IPS-NIHi11 (cell line): ENCODE results near the gene TRIM22.
"Not testable (repeated sequence)": the region's sequence is repeated elsewhere in the genome, so short reads cannot be mapped to it uniquely, and the experiment has no call there.

Experiments used
- DNase-seq: peaks from one replicate; pipeline ENCODE4 v3.0.0; 2012; ENCODE audit warnings: mixed read lengths, low spot score

Gene TRIM22

GRCh38 chr11:5691238-5691963 lies 1.8 kb downstream of the TRIM22 start:
- not testable (repeated sequence) for DNase-seq

- DNase-seq, result no peak
These were observed 2.4 kb downstream of the TRIM22 start for GRCh38 chr11:5691964-5692361.

- DNase-seq, result no peak
These were observed 5.1 kb downstream of the TRIM22 start for GRCh38 chr11:5694642-5695041.

DNA sequence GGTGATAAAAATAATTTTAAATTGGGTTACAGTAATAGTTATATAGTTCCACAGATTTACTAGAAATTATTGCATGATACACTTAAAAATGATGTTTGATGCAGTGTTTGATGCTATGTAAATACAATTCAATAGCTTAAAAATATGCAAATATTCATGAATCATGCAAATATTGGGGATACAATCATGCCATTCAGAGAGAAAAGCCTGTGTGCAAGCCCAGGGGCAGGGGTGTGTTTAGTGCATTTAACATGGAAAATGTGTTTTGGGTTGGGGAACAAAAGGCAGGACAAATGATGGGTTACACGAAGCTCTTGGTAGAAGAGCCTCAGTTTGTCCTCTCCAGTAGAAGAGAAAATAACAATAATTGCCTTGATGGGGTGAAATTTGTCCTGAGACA lies 6.0 kb downstream of the TRIM22 start:
- DNase-seq, result no peak

DNA sequence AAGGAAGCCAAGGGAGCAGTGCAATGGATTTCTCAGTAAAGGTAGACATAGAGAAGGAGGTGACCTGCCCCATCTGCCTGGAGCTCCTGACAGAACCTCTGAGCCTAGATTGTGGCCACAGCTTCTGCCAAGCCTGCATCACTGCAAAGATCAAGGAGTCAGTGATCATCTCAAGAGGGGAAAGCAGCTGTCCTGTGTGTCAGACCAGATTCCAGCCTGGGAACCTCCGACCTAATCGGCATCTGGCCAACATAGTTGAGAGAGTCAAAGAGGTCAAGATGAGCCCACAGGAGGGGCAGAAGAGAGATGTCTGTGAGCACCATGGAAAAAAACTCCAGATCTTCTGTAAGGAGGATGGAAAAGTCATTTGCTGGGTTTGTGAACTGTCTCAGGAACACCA lies 6.6 kb downstream of the TRIM22 start:
- no peak for DNase-seq

- no peak for DNase-seq
These were observed 8.7 kb downstream of the TRIM22 start for GRCh38 chr11:5698281-5698680.

DNA sequence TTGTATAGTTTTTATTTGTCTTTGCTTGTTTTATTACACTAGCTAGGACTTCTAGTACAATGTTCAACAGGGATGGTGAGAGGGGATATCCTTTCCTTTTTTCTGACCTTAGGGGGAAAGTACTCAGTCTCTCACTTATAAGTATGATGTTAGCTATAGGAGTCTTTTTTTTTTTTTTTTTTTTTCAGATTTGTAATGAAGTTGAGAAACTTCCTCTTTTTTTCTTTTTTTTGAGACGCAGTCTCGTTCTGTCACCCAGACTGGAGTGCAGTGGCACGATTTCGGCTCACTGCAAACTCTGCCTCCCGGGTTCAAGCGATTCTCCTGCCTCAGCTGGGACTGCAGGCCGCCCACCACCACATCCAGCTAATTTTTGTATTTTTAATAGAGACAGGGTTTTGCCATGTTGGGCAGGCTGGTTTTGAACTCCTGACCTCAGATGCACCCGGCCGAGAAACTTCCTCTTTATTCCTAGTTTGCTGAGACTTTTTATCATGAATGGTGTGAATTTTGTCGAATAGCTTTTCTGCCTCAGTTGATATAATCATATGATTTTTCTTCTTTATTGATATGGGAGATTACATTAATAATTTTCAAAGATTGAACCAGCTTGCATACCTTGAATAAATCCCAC lies 10.9 kb downstream of the TRIM22 start:
- no peak for DNase-seq

DNA sequence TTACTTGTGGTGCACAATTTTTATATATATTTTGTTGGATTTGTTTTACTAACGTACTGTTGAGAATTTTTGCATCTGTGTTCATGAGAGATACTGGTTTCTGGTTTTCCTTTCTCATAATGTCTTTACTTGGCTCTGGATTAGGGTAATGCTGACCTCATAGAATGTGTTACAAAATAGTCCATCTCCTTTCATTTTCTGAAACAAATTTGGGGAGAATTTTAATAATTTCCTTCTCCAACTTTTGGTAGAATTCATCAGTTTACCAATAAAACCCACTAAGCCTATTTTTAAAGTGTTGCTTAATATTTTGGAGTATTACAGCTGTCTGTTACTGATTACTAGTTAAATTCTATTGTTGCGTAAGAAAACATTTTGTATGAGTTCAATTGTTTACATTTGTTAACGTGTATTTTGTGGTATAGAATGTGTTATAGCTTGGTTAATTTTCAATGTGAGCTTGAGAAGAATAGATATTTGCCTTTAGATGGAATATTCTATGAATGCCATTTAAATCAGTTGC lies 11.5 kb downstream of the TRIM22 start:
- no peak for DNase-seq

- DNase-seq, result no peak
These were observed 14.3 kb downstream of the TRIM22 start for GRCh38 chr11:5703741-5704536.

GRCh38 chr11:5705688-5706087 lies 16.1 kb downstream of the TRIM22 start:
- DNase-seq, result no peak

- no peak for DNase-seq
These were observed 22.9 kb downstream of the TRIM22 start for GRCh38 chr11:5712507-5712906.

- DNase-seq, result no peak
These were observed 24.1 kb downstream of the TRIM22 start for GRCh38 chr11:5713695-5714094.

- DNase-seq, result not testable (repeated sequence)
These were observed 26.9 kb downstream of the TRIM22 start for GRCh38 chr11:5716518-5716917.

DNA sequence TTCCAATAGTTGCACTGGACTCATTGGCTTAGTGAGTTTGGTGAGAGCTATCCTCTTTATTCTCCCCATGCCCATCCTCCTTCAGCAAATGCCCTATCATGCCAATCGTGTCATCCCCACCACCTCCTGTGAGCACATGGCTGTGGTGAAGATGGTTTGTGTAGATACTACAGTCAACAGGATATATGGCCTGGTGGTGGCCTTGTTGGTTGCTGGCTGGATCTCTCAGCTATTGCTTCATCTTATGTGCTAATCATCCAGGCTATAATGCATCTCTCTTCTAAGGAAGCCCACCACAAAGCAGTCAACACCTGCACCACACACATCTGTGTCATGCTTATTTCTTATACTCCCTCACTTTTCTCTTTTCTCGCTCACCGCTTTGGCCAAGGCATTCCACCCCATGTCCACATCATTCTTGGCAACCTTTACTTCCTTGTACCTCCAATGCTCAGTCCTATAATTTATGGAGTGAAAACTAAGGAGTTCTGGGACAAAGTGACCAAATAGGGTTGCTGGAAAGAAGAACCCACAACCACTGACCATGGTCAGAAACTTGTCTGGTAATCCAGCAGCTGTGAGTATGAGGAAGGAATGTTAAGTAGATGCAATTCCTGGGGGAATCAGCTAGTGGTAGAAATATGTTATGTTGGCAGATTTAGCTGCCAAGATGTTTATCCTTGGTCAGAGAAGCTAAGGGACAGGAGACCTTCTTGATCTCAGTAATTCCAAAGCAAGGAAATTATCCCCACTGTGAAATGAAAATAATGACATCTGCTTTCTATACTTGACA lies 30.3 kb downstream of the TRIM22 start:
- no peak for DNase-seq

- DNase-seq, result no peak
These were observed 33.0 kb downstream of the TRIM22 start for GRCh38 chr11:5722622-5723021.

DNA sequence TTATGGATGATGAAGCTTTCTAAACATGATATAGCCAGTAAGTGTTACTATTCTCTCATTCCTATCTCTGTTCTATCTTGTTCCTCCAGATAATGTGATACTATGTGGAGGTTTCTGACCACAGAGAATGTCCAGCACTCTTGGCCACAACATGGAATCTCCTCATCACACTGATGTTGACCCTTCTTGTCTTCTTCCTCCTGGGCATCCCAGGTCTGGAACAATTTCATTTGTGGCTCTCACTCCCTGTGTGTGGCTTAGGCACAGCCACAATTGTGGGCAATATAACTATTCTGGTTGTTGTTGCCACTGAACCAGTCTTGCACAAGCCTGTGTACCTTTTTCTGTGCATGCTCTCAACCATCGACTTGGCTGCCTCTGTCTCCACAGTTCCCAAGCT lies 36.8 kb downstream of the TRIM22 start:
- no peak for DNase-seq

DNA sequence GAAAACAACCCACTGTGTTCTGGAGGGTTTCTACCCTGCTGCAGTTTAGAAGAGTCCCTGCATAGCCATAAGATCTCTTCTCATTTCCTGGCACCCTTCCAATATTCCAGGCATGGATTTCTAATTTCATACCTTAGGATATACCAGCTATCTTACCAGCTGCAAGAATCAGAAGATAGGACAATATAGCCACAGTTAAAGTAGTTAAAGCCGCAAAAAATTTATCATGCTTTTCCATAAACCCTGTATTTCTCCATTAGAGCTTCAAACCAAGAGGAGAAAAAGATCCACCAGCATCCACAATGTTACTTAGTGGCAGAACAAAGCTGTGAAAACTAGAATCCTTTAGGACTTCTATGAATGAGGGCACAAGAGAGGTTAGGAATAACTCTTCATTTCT lies 38.1 kb downstream of the TRIM22 start:
- DNase-seq, result no peak

GRCh38 chr11:5736396-5736795 lies 46.8 kb downstream of the TRIM22 start, which contains the start of gene OR56B1:
OR56B1 (plus strand) TSS chr11:5736448; CDS start chr11:5736517, 69 bp downstream.
- no peak for DNase-seq

DNA sequence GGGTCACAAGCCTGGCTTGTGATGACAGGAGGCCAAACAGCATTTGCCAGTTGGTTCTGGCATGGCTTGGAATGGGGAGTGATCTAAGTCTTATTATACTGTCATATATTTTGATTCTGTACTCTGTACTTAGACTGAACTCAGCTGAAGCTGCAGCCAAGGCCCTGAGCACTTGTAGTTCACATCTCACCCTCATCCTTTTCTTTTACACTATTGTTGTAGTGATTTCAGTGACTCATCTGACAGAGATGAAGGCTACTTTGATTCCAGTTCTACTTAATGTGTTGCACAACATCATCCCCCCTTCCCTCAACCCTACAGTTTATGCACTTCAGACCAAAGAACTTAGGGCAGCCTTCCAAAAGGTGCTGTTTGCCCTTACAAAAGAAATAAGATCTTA lies 47.5 kb downstream of the TRIM22 start:
- DNase-seq, result no peak

DNA sequence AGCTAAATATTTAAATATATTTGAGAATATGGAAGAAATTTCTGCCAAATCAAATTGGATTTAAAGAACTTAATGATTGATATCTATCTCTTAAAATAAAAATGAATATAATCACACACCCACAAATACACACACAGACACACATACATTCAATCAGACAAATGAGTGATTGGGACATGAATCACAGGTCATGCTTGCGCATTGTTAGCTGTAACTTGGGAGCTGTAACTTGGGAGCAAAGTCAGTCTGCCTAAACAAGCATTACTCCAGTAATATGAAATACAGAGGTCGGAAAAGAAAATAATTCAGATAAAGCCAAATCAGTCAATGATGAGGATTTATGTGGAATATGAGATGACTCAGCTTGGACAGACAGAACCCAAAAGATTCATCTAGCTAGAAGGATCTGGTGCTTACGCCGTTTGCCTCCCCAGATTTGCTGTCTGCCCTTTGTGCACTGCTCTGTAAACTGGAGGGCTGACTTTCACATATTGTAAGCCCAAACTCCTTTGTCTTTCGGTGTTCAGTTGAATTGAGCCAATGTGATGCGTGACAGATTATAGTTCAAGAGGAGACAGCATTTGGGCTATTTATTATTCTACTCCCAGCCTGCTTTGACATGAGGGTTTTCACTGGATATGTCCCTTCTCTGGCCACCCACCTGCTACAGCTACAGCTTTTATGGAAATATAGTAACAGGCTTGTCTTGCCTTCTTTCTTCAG lies 48.2 kb downstream of the TRIM22 start:
- no peak for DNase-seq

DNA sequence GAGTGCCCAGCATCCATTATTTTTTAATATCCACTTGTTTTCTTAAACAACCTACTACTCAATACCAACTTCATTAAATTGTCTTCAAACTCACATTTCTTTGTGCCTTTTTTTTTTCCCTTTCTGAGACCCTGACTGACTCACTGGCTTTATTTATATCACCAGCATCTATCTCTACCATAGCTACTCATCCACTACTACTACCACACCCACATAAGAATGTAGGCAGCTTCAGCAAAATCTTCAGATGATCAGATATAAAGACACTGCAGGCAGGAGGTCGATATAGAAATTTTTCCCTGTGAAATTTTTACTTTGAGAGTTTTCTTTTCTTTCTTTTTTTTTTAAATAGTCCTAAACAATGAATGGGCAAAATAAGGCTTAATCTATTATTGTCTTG lies 48.8 kb downstream of the TRIM22 start:
- no peak for DNase-seq
